Neutrophil (primary cell): Measurements from ENCODE around the gene TRPC1.
"Not testable (repeated sequence)": the region's sequence is repeated elsewhere in the genome, so short reads cannot be mapped to it uniquely, and the experiment has no call there.

Experiments used
- H3K27ac ChIP-seq: fragments of 200-600 bp; sonication (generic); 2 replicates; pipeline ENCODE4 v1.5.1; 2016; ENCODE audit warnings: mild to moderate bottlenecking, moderate library complexity
- H3K27me3 ChIP-seq: fragments of 200-600 bp; sonication (generic); 2 replicates; pipeline ENCODE4 v1.6.0; 2016; ENCODE audit warnings: mild to moderate bottlenecking
- H3K36me3 ChIP-seq: fragments of 200-600 bp; sonication (generic); 2 replicates; pipeline ENCODE4 v1.5.1; 2017
- H3K4me1 ChIP-seq, 2 experiments: fragments of 200-600 bp in 1 of 2; sonication (generic) in 1 of 2; 1 replicate in 1 of 2; 2 replicates in 1 of 2; pipeline versions ENCODE4 v1.5.1 to v1.6.1; 2013 to 2016; ENCODE audit warnings: low read depth in 1 of 2, low read length in 1 of 2, mild to moderate bottlenecking in 1 of 2, moderate library complexity in 1 of 2; ENCODE audit not compliant: control insufficient read depth in 1 of 2, insufficient read depth in 1 of 2
- H3K4me3 ChIP-seq, 2 experiments: fragments of 200-600 bp in 1 of 2; sonication (generic) in 1 of 2; 1 replicate in 1 of 2; 2 replicates in 1 of 2; pipeline ENCODE4 v1.5.1; 2013 to 2016; ENCODE audit warnings: low read depth in 1 of 2, low read length in 1 of 2, mild to moderate bottlenecking in 1 of 2, moderate library complexity in 1 of 2
- H3K9me3 ChIP-seq: fragments of 200-600 bp; sonication (generic); 2 replicates; pipeline ENCODE4 v1.5.1; 2016
- CTCF ChIP-seq: fragments of 200-600 bp; sonication (generic); IDR thresholded peaks from 2 replicates; pipeline ENCODE4 v1.5.1; 2016; ENCODE audit warnings: antibody characterized with exemption

The TRPC1 gene

GRCh38 chr3:142693136-142693853, 30.5 kb upstream of the TRPC1 start:
- H3K4me1 ChIP-seq = no peaks in the 10 kb centered on the region
- no peak for TF ChIP-seq CTCF
- no peaks in the 10 kb centered on the region for H3K9me3 ChIP-seq
- peaks cover 4% of the 10 kb centered on the region for H3K36me3 ChIP-seq
- no peaks in the 10 kb centered on the region for H3K27me3 ChIP-seq
- H3K27ac ChIP-seq = no peak overlapping the region
- H3K4me3 ChIP-seq = no peak overlapping the region

- Histone ChIP-seq H3K27me3 (no peaks in the 10 kb centered on the region), H3K4me1 (no peaks in the 10 kb centered on the region), H3K27ac (no peak overlapping the region), H3K9me3 (no peaks in the 10 kb centered on the region), H3K36me3 (peaks cover 4% of the 10 kb centered on the region), H3K4me3 (no peak overlapping the region)
- TF ChIP-seq CTCF = no peak
Measured at GRCh38 chr3:142694225-142694624, 29.6 kb upstream of the TRPC1 start.

GRCh38 chr3:142705198-142705597, 18.6 kb upstream of the TRPC1 start:
- H3K27me3 ChIP-seq = no peaks in the 10 kb centered on the region
- no peaks in the 10 kb centered on the region for H3K4me1 ChIP-seq
- TF ChIP-seq CTCF = no peak
- H3K27ac ChIP-seq = no peak overlapping the region
- no peaks in the 10 kb centered on the region for H3K36me3 ChIP-seq
- H3K4me3 ChIP-seq = no peak overlapping the region
- H3K9me3 ChIP-seq = no peaks in the 10 kb centered on the region

GRCh38 chr3:142706321-142707127, 17.3 kb upstream of the TRPC1 start:
- Histone ChIP-seq H3K27ac (no peak overlapping the region), H3K4me1 (no peaks in the 10 kb centered on the region), H3K4me3 (no peak overlapping the region), H3K9me3 (no peaks in the 10 kb centered on the region), H3K36me3 (no peaks in the 10 kb centered on the region), H3K27me3 (no peaks in the 10 kb centered on the region)
- TF ChIP-seq CTCF = no peak

- no peaks in the 10 kb centered on the region for H3K4me1 ChIP-seq
- H3K27ac ChIP-seq = no peak overlapping the region
- no peak overlapping the region for H3K4me3 ChIP-seq
- H3K9me3 ChIP-seq = no peaks in the 10 kb centered on the region
- TF ChIP-seq CTCF = no peak
- H3K36me3 ChIP-seq = peaks cover 8% of the 10 kb centered on the region
- no peaks in the 10 kb centered on the region for H3K27me3 ChIP-seq
Measured at GRCh38 chr3:142709207-142709606, 14.6 kb upstream of the TRPC1 start.

- H3K4me1 ChIP-seq, H3K27ac ChIP-seq, H3K9me3 ChIP-seq, H3K4me3 ChIP-seq, H3K36me3 ChIP-seq, H3K27me3 ChIP-seq: not testable (repeated sequence)
Measured at GRCh38 chr3:142714882-142715281, 9.0 kb upstream of the TRPC1 start.
